HepG2 (cell line): ENCODE data around the gene ZNF541.

Experiments
- ATF6 ChIP-seq: sonication (generic); formaldehyde crosslinking; conservative IDR thresholded peaks from 2 replicates; pipeline ENCODE4 v1.4.0; 2020; ENCODE audit warnings: missing genetic modification reagents
- BCLAF1 ChIP-seq: fragments of 450-650 bp; IDR thresholded peaks from 2 replicates; pipeline ENCODE4 v1.6.1; 2017; ENCODE audit warnings: mild to moderate bottlenecking
- CTCF ChIP-seq: sonication (generic); formaldehyde crosslinking; IDR thresholded peaks from 2 replicates; pipeline ENCODE4 v1.5.0; 2020; ENCODE audit warnings: mild to moderate bottlenecking, missing genetic modification reagents, moderate library complexity
- EZH2 ChIP-seq: conservative IDR thresholded peaks from 2 replicates; pipeline ENCODE4 v1.6.1; 2012; ENCODE audit warnings: mild to moderate bottlenecking, low read depth, low read length, moderate library complexity
- JUN ChIP-seq: sonication (generic); formaldehyde crosslinking; IDR thresholded peaks from 2 replicates; pipeline ENCODE4 v1.4.0; 2020; ENCODE audit warnings: mild to moderate bottlenecking, missing genetic modification reagents
- MTA1 ChIP-seq: sonication (generic); formaldehyde crosslinking; IDR thresholded peaks from 2 replicates; pipeline ENCODE4 v1.4.0; 2020; ENCODE audit warnings: missing genetic modification reagents, mild to moderate bottlenecking, borderline replicate concordance
- ONECUT2 ChIP-seq: sonication (generic); formaldehyde crosslinking; IDR thresholded peaks from 2 replicates; pipeline ENCODE4 v1.4.0; 2020; ENCODE audit warnings: missing genetic modification reagents
- SP4 ChIP-seq: sonication (generic); formaldehyde crosslinking; IDR thresholded peaks from 2 replicates; pipeline ENCODE4 v1.8.1; 2023; ENCODE audit warnings: mild to moderate bottlenecking, missing genetic modification reagents
- ZBTB20 ChIP-seq: sonication (generic); formaldehyde crosslinking; IDR thresholded peaks from 2 replicates; pipeline ENCODE4 v1.8.1; 2023; ENCODE audit warnings: missing genetic modification reagents, low read depth, mild to moderate bottlenecking, borderline replicate concordance
- ZBTB3 ChIP-seq: sonication (generic); formaldehyde crosslinking; IDR thresholded peaks from 2 replicates; pipeline ENCODE4 v1.4.0; 2020; ENCODE audit warnings: low read depth, mild to moderate bottlenecking, moderate library complexity, missing genetic modification reagents, borderline replicate concordance

GRCh38 chr19:47603706-47604565 lies 31.0 kb upstream of the ZNF541 start:
- TF ChIP-seq BCLAF1 (no peak), JUN (CRISPR knock-in tag) (no peak), SP4 (CRISPR knock-in tag) (no peak), ZBTB20 (CRISPR knock-in tag) (no peak), EZH2 (no peak), ATF6 (CRISPR knock-in tag) (no peak), CTCF (no peak), ZBTB3 (no peak), MTA1 (CRISPR knock-in tag) (no peak), ONECUT2 (CRISPR knock-in tag) (no peak)
